T47D (cell line): ENCODE measurements around the gene CYP27A1.

Experiments
- DNase-seq, 2 experiments: peaks; one replicate each; pipeline versions ENCODE4 v3.0.0 to v3.0.0-alpha.2; 2011 to 2012; ENCODE audit warnings: low read depth in 1 of 2, low spot score in 1 of 2
- JUND ChIP-seq: IDR thresholded peaks from 2 replicates; pipeline ENCODE4 v1.6.1; 2012; ENCODE audit warnings: low read depth
- in situ Hi-C: cut with HindIII; loops from 2 replicates; pipeline ENCODE4 v1.10.0; 2016; ENCODE audit warnings: low sequenced_read_pairs, low pct_unique_long_range_greater_than_20kb

The CYP27A1 gene

DNA sequence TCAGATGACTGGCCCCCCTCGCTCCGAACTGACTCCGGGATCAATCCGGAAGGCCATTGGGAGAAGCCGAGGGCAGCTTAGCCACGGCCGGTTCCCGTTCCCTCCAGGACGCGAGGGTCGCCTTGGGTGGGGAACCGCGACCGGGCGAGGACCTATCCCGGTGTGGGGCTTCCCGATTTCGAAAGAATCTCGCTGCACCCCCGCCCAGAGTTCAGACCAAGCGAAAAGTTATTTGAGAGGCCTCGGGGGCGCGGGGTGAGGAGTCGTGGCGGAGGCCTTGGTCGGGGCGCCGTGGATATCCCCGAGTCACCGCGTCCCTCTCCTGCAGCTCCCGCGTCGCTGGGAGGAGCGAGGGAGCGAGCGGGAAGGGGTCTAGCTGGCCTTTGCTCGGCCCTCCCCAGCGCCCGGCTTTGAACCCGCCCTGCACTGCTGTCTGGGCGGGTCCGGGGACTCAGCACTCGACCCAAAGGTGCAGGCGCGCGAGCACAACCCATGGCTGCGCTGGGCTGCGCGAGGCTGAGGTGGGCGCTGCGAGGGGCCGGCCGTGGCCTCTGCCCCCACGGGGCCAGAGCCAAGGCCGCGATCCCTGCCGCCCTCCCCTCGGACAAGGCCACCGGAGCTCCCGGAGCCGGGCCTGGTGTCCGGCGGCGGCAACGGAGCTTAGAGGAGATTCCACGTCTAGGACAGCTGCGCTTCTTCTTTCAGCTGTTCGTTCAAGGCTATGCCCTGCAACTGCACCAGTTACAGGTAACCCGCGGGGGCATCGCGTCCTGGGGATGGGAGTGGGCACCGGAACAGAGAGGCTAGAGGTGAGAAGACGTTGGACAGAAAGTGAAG, at the start of gene CYP27A1:
CYP27A1 (plus strand) TSS at position 457 of the 837 bp plus-strand sequence; CDS start at position 493, 36 bp downstream.
- in situ Hi-C loops = no loop called here
- peak; percentile 16 to 46 for DNase-seq
- no peak for TF ChIP-seq JUND

DNA sequence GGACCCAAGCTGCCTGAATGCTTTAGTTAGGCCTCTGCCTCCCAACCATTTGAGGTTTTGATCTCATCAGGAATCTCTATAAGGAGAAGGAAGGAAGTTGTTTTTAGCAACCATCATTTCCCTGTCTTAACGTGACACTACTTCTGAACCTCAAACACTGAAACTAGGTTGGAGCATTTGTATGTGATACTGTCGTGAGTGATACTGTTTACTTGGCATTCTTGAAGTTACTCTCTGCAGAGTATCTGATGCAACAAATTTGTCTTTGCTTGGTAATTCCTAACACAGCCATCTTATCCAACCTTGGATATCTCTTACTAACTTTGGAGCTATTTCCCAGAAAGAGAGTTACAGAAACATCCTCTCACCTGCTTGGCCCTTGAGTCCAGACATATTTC, 49.2 kb upstream of the CYP27A1 start:
- no peak for TF ChIP-seq JUND
- in situ Hi-C loops = no loop called here
- no peak for DNase-seq

DNA sequence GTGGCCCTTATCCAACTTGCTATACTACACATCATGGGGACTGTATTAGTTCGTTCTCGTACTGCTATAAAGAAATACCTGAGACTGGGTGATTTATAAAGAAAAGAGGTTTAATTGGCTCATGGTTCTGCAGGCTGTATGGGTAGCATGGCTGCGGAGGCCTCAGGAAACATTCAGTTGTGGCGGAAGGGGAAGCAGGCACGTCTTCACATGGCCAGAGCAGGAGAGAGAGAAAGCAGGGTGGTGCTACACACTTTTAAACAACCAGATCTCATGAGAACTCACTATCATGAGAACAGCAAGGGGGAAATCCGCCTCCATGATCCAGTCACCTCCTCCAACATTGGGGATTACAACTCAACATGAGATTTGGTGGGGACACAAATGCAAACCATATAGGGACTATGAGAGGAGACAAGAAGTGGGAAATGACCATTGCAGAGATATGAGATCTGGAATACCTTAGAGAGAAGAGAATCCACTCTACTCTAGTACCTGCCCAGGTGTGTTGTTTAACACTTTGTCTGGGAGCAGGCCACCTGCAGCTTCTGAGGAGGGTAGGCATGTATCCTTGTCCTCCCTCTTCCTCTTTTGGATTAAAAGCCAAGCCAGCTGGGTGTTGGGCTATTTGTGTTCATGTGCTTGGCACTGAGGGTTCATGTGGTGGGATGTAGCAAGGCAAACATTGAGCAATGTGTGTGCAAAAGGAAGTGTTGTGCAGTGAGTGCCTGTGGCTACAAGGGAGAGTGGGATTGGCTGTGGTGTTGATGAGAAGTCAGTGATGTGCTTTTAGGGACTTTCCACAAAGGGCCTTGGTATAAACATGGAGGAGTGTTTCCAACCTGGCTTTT, 48.6 kb upstream of the CYP27A1 start:
- DNase-seq = no peak
- TF ChIP-seq JUND = no peak
- in situ Hi-C loops = no loop called here

DNA sequence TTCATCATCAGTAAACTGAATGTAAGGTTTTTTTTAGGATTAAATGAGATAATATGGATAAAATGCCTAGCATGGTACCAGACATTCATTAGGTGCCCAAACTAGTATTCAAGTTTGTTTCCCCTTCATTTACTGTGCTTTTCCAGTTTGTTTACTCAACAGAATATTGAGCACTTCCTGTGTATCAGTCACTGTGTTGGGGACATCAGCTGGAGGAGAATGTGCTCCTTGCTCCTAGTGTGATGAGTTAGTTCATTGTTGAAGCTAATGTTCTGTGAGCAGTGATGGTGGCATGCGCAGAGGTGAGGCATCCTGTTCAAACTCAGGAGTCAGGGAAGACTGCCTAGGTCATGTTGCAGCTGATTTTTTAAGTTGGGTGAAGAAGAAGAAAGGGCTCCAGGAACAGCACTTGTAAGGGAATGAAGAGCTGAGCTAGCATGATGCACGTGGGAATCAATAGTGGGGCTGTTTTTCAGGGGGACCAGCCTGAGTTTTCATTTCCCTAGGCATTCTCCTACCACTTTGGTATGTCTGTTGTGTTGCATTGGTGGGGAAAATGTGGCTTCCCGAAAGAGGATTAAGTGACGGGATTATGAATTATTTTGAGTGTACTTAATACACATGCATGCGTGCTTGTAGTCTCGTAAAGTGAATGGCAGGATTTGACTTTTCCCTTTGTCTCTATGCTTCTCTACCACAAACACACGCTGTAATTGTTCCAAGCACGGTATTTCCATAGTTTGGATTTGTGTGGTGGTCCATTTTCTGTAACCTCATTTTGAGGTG, 47.6 kb upstream of the CYP27A1 start:
- in situ Hi-C loops = no loop called here
- no peak for DNase-seq
- TF ChIP-seq JUND = no peak

DNA sequence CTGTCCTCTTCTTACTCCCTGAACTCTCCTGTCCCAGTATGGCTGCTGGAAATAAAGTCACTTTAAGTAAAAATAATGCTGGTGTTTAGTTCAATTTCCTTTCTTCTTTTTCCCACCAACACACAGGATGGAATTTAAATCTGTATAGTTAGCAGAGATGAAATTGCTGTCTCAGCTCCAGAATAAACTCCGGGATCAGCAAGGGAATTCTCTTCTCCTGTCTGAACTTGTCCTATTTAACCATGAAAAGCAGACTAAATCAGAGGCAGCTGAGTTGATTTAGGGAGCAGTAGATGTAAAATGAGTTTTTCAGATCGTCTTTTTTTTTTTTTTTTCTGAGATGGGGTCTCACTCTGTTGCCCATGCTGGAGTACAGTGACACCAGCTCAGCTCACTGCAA, 45.4 kb upstream of the CYP27A1 start:
- DNase-seq = no peak
- in situ Hi-C loops = no loop called here
- no peak for TF ChIP-seq JUND

DNA sequence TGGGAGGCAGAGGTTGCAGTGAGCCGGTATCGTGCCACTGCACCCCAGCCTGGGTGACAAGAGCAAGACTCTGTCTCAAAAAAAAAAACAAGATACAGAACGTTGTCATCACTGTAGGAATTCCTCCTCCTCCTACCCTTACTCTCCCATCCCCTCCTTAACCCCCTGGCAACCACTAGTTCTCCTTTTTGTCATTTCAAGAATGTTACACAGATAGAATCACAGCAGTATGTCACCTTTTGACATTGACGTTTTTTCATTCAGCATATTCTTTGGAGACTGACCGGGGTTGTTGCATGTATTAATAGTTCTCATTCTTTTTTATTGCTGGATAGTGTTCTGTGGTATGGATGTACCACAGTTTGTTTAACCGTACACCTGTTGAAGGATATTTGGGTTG, 38.9 kb upstream of the CYP27A1 start:
- no peak for DNase-seq
- in situ Hi-C loops = no loop called here
- TF ChIP-seq JUND = no peak

DNA sequence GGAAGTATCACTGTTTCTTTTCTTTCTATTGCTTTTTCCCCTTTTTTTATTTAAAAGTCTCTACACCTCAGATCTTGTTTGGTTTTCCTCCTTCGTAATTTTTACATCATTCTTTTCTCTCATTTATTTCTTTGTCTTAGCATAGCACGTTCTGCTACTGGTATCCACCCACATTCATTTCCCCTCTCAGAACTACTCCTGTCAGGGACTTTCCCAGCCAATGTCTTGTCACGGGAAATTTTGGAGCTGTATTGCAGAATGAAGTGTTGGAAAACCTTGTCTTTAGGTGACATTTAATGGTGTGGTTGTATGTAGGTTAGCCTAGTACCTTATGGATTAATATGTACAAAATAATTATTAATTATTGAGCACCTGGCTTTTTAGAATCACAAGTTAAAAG, 37.3 kb upstream of the CYP27A1 start:
- no peak for DNase-seq
- in situ Hi-C loops = no loop called here
- no peak for TF ChIP-seq JUND

DNA sequence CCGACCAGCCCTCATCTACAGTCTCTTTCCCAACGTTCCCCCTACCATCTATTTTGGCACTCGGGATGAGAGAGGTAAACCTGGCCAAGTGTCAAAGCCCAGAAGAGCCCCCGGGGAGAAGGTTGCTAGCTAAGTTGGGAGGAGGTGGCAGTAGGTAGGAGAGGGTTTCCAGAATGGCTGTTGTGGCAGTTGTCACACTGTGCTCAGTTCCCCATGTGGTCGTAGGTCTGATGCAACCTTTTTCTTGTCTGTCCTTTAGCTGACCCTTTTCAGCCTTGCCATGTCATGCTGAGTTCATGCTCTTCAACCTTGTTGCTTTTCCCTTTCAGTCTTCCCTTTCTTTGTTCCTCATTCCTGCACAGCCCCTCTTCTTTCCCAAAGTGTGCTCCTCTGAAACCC, 36.8 kb upstream of the CYP27A1 start:
- in situ Hi-C loops = no loop called here
- no peak for TF ChIP-seq JUND
- no peak for DNase-seq

DNA sequence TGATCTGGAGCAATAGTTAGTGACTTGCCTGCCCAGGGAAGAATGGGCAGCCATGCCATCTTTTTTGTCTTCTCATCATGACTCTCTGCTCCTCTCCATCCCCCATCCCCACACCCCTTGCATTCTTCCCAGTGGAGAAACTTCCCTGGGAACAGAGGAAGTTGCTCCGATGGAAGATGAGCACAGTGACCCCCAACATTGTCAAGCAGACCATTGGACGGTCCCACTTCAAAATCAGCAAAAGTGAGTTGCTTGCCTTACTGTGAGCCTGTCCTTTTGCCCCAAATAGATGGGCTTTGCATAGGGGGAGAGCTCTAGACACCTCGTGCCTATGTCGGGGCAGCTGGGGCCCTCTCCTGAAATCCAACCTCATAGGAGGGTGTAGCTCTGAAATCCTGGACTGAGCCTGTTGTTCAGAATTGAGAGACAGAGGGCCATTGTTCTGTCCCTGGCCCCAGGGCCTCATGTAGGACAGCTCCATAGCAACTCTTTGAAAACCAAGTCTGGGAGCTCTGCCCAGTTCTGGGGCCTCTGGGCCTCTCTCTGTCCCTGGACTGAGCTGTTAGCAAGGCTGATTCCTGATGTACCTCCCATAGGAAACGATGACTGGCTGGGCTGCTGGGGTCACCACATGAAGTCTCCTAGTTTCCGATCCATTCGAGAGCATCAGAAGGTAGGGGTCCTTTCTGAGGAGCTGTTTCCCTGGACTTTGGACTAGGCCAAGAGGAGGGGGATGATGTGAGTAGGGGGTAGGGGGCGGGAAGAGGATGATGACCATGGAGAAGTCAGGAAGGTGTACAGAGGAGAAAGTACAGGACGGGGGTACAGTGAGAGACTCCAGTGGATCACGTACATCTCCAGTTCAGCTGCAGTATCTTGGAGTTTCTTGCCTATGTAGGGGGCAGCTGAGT, 36.1 kb upstream of the CYP27A1 start:
- in situ Hi-C loops = no loop called here
- peak in 1 of 2 experiments; percentile 13 for DNase-seq
- no peak for TF ChIP-seq JUND

DNA sequence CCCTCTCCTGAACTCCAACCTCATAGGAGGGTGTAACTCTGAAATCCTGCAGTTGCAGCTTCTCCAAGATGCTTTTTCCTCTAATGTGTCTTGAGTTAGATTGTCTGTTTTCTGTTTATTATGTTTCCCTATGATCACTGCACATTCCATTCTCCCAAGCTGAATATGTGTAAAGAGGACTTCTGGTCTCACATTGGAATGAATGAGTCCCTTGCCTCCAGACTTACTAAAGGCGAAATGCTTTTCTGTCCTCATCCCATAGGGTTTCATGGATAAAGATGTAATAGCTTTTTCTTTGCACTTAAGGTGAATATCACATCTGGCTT, 35.5 kb upstream of the CYP27A1 start:
- TF ChIP-seq JUND = no peak
- in situ Hi-C loops = no loop called here
- no peak for DNase-seq

DNA sequence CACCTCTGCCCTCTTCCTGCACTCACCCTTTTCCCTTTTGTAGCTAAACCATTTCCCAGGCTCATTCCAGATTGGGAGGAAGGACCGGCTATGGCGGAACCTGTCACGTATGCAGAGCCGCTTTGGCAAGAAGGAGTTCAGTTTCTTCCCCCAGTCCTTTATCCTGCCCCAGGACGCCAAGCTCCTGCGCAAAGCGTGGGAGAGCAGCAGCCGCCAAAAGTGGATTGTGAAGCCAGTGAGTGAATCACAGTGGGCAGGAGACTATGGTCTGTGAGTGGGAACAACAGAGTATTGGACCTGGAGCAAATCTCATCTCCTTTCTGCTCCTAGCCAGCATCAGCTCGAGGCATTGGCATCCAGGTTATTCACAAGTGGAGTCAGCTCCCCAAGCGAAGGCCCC, 35.0 kb upstream of the CYP27A1 start:
- no peak for TF ChIP-seq JUND
- DNase-seq = no peak
- in situ Hi-C loops = no loop called here

DNA sequence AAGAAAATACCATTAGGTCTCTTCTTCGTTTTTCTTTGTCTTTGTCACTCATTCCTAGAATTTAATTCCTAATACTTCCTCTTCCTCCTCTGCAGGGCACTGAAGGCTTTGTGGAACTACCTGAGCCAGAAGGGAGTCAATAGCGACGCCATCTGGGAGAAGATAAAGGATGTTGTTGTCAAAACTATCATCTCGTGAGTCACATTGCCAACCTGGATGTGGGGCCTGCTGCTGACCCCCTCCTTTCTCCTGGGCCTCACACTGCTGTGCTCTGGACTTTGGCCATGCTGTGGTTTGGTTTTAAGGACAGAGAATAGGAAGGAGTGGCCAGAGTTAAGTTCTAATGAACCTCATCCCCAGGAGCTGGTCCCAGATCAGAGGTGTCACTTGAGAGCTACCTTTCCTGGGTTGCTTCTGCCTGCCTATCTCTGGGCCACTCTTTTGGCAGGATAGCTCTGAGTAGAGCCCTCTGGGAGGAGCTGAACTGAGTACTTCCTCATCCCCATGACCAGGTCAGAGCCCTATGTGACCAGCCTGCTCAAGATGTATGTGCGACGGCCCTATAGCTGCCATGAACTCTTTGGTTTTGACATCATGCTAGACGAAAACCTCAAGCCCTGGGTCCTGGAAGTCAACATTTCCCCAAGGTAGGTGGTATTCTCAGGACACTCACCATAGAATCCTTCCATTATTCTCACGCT, 33.1 kb upstream of the CYP27A1 start:
- in situ Hi-C loops = no loop called here
- DNase-seq = no peak
- no peak for TF ChIP-seq JUND
